Choroid plexus epithelial cell (primary cell): Measurements from ENCODE around the gene LCOR.
"Not testable (repeated sequence)": the region's sequence is repeated elsewhere in the genome, so short reads cannot be mapped to it uniquely, and the experiment has no call there.

Experiments
- DNase-seq: peaks from one replicate; pipeline ENCODE4 v3.0.0-alpha.2; 2010; ENCODE audit warnings: low read depth
- H3K4me3 ChIP-seq: 2 replicates; pipeline ENCODE4 v1.5.1; 2011; ENCODE audit warnings: low read depth, mild to moderate bottlenecking, control low read depth, low read length, moderate library complexity
- TF ChIP-seq, protein P1 (sequence below): conservative IDR thresholded peaks from 2 replicates; pipeline ENCODE4 v1.5.1; 2011; ENCODE audit warnings: low read depth, mild to moderate bottlenecking, control low read depth, inconsistent platforms, low read length, moderate library complexity

The LCOR gene

DNA sequence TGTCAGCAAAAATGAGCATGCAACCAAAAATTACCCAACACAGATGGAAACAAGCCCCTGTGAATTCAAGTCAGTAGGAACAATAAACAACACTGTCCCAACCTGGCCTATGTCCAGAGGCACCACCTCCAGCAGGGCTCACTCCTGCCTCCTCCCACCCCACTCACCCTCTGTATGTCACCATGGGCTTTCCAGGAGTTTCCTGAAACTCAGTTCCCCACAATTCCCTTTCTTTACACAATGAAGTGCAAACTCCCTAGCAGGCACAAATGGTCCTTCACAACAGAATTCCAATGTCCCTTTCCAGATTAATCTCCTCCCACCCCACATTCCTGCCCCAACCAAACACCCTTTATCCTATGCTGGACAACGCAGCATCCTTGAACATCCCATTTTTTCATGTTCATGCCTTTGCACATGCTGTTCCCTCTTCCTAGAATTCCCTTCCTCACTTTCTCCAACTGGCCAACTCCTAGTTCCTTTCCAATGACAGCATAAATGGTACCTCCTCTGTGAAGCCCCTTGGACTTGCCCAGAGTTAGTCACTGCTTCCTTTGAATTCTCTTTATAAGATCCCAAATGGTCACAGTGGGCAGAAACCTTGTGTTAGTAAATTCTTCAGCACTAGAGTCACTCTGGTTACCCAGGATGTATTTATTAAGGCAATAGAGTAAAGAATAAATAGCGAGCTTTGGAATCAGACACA, 196.2 kb downstream of the LCOR start:
- TF ChIP-seq, protein P1, sequence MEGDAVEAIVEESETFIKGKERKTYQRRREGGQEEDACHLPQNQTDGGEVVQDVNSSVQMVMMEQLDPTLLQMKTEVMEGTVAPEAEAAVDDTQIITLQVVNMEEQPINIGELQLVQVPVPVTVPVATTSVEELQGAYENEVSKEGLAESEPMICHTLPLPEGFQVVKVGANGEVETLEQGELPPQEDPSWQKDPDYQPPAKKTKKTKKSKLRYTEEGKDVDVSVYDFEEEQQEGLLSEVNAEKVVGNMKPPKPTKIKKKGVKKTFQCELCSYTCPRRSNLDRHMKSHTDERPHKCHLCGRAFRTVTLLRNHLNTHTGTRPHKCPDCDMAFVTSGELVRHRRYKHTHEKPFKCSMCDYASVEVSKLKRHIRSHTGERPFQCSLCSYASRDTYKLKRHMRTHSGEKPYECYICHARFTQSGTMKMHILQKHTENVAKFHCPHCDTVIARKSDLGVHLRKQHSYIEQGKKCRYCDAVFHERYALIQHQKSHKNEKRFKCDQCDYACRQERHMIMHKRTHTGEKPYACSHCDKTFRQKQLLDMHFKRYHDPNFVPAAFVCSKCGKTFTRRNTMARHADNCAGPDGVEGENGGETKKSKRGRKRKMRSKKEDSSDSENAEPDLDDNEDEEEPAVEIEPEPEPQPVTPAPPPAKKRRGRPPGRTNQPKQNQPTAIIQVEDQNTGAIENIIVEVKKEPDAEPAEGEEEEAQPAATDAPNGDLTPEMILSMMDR = no peak

DNA sequence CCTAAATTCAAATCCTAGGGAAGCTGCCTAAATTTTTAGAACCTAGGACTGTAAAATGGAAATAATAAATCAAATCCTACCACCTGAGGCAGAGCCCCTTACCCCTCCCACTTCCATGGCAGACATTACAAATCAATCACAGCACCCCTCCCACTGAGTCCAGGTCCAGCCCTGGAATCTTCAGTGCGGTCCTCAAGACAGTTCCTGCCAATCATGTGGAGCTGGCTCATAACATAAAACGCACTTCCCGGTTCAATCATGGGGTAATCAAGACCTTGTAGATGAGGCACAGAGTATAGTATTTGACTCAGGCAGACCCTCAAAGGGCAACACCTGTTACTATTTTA, 196.7 kb downstream of the LCOR start:
- no peak for DNase-seq
- TF ChIP-seq, protein P1 = no peak
- no peak overlapping the region for H3K4me3 ChIP-seq

More for the DNA sequence above, 196.2 kb downstream of the LCOR start:
- peak; percentile 39 for DNase-seq
- H3K4me3 ChIP-seq = no peak overlapping the region

DNA sequence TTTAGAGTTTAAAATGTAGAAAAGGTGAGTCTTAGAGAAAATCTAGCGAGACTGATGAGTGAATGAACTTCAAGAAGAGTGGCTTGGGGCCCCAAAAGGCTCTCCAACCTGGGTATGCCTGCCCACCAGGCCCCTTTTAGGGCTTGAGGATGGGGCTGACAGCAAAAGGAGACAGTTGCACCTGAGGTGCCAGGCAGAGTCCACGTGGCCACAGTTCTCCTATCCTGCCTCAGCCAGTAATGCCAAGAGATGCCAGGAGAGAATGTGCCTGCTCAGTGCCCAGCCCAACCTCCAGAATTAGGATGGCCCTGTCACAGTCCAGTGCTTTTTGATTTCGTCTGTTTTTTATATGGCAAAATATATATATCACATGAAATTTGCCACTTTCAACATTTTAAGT, 197.2 kb downstream of the LCOR start:
- DNase-seq = no peak
- TF ChIP-seq, protein P1 = no peak
- no peak overlapping the region for H3K4me3 ChIP-seq

DNA sequence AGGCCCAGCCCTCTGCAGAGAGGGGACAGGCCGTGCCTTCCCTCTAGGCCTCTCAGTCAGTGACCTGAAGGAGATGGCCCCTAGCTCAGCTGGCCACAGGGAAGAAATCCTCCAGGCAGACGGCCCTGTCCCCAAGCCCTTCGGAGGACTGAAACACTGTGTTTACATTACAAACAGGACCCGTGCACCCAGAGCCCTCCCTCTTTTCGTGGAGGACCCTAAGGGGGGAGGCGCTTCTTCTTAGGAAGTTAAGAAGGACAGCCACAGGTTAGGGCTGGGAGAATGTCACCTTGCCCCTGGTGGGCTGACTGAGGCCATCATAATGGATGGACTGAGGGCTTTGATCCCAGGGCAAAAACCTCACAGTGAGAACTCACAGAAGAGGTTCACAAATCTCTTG, 198.8 kb downstream of the LCOR start:
- no peak overlapping the region for H3K4me3 ChIP-seq
- TF ChIP-seq, protein P1 = no peak
- no peak for DNase-seq

DNA sequence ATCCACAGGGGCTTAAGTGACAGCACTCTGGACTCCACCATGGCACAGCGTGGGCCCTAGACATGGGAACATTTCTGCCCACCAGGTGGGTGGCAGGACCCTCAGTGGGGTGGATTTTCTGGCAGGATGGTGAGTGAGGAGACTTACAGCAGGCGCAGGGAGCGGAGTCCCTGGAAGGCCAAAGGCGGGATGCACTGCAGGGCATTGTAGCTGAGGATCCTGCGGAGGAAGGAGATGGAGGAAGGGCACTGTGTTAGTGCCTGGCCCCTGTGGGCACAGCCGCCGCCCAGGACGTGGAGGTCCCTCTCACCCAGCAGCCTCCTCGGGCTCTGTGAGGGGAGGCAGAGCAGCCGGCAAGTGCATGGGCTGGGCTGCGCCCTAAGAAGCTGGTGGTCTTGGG, 199.4 kb downstream of the LCOR start:
- no peak overlapping the region for H3K4me3 ChIP-seq
- no peak for DNase-seq
- TF ChIP-seq, protein P1 = no peak

DNA sequence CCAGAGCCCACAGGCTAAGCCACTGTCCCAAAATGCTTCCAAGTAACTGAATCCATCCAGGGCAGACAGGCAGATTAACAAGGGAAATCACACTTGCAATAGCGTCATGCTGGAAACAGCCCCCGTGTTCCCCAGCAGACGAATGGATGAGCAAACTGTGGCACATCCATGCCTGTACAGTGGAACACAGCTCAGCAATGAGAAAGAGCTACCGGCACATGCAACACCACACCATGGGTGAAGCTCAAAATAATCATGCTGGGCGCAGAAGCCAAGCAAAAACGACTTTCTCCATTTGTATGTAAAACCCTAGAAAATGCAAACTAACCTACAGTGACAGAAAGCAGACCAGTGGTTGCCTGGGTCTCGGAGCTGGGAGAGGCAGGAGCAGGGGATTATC, 200.5 kb downstream of the LCOR start:
- TF ChIP-seq, protein P1 = no peak
- no peak for DNase-seq
- H3K4me3 ChIP-seq = no peak overlapping the region

DNA sequence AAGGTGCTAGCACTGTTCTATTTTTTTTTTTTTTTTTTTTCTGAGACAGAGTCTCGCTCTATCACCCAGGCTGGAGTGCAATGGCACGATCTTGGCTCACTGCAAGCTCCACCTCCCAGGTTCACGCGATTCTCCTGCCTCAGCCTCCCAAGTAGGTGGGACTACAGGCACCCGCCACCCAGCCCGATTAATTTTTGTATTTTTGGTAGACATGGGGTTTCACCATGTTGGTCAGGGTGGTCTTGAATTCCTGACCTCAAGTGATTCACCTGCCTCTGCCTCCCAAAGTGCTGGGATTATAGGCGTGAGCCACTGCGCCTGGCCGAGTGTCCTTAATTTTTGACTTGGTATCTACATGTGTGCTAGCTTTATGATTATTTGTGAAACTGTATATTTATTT, 201.7 kb downstream of the LCOR start:
- H3K4me3 ChIP-seq, DNase-seq: not testable (repeated sequence)
